ENCODE measurements around the gene RADIL.

Gene RADIL

GRCh38 chr7:4889682-4890081, 6.2 kb upstream of the RADIL start:
- no peak overlapping the region for H3K4me3 ChIP-seq (ENCODE audit: low read length)
- TF ChIP-seq CTCF (conservative IDR thresholded peaks at IDR 0.05; ENCODE audit: low read depth, low read length) = no peak
- DNase-seq (ENCODE audit: low read depth) = no peak

- no peak for TF ChIP-seq CTCF (conservative IDR thresholded peaks at IDR 0.05; ENCODE audit: low read depth, low read length)
- DNase-seq (ENCODE audit: low read depth) = no peak
- H3K4me3 ChIP-seq (ENCODE audit: low read length) = no peak overlapping the region
Measured at GRCh38 chr7:4888161-4888560, 4.6 kb upstream of the RADIL start.

DNA sequence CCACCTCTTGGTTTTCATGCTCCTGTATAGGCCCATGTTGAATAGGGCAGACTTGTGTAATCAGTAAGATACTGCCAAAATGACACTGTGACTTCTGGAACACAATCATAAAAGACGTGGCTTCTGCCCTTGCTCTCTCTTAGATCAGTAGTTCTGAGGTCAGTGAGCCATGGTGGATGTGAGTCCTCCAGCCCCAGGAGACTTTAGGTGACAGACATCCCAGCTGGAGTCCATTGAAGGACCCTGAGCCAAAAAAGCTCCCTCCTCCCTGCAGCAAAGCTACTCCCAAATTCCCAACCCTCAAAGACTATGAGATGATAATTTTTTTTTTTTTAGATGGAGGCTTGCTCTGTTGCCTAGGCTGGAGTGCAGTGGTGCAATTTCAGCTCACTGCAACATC, 3.2 kb upstream of the RADIL start:
- no peak for DNase-seq (ENCODE audit: low read depth)
- TF ChIP-seq CTCF (conservative IDR thresholded peaks at IDR 0.05; ENCODE audit: low read depth, low read length) = no peak
- H3K4me3 ChIP-seq (ENCODE audit: low read length) = no peak overlapping the region

DNA sequence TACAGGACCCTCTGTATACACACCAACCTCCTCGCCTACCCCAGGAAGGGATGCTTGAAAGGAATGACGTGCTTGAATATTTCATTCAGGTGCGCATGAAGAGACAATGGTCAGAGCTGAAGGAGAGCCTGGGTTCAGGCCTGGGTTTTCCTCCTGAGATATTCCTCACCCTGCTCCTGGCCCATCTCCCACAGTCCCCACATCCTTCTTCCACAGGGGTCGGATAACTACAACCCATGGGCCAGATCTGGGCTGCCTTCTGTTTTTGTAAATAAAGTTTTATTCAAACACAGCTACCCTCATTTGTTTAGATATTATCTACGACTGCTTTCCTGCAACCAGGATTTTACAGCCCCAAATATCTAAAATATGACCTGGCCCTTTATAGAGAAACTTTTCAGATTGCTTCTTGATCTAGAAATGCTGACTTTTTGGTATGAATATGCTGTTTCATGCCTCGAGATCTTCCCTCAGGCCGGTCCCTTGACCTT, 1.8 kb upstream of the RADIL start:
- no peak for TF ChIP-seq CTCF (conservative IDR thresholded peaks at IDR 0.05; ENCODE audit: low read depth, low read length)
- no peak overlapping the region for H3K4me3 ChIP-seq (ENCODE audit: low read length)
- DNase-seq (ENCODE audit: low read depth) = no peak

DNA sequence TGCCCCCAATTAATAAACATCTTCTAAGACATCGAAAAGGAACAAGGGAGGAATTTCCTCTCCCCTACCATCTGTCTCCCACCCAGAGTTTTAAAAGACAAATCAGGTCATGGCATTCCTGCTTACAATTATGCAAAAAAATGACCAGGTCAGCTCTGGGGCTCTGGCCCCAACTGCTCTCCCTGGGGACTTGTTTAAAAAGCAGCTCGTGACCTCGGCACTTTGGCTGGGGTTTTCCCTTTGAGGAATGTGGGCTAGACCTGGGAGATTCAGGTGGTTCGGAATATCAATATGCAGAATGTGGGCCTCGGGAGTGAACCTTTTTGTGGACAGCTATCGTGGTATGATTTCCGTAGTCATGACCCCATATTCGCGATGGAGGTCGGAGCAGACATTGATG, 648 bp upstream of the RADIL start:
- H3K4me3 ChIP-seq (ENCODE audit: low read length) = no peak overlapping the region
- no peak for DNase-seq (ENCODE audit: low read depth)
- TF ChIP-seq CTCF (conservative IDR thresholded peaks at IDR 0.05; ENCODE audit: low read depth, low read length) = no peak

GRCh38 chr7:4883033-4883371, 514 bp downstream of the RADIL start:
- H3K4me3 ChIP-seq (ENCODE audit: low read length) = peak overlapping the region; percentile 42
- no peak for DNase-seq (ENCODE audit: low read depth)
- no peak for TF ChIP-seq CTCF (conservative IDR thresholded peaks at IDR 0.05; ENCODE audit: low read depth, low read length)

DNA sequence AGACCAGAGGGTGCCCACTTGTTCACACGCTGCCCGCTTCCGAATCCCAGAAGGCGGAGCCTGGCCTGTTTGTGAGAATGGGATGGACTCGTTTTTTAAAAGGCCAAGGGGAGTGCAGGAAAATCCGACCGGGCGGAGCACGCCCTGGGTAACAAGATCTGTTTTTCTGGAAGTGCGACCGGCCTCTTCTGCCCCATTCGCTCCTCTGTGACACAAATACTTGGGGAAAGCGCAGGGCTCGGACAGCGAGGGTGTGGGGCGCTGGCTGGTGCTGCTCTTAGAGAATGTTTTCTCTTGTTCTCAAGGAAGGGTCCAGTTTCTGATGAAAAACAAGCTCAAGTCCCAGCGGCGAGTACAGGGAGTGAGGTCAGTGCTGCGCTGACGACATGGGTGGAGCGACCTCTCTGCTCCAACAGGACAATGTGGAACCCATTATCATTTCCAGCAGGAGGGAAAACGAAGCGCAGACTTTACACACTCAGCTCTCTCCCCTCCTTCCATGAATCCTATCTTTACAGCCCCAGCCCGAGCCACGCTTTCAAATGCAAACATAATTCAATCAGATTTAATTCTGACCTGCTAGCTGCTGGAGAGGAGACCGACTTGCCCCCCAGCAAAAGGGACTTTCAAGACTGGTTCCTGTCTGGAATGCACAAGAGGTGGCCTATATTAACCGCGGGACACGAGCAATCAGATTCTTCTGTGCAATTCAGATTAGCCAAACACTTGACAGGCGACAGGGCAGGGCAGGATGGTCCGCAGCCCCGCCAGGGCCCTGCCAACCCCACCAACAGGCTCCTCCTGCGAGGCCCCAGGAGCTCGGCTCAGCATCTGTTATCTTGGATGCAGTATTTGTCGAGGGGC, 1.1 kb downstream of the RADIL start:
- H3K4me3 ChIP-seq (ENCODE audit: low read length) = peak overlapping the region; percentile 42
- no peak for DNase-seq (ENCODE audit: low read depth)

More for the DNA sequence above, 1.1 kb downstream of the RADIL start:
- no peak for TF ChIP-seq CTCF (conservative IDR thresholded peaks at IDR 0.05; ENCODE audit: low read depth, low read length)
